PC-9 (cell line): ENCODE measurements around the gene ZFPL1. TPM values are rescaled to one million over a fixed set of nuclear protein-coding genes. Genes with fewer than 3 reads are reported as not detected.

Experiments
- BruUV-seq: library from RNA; stranded (reverse); fragments of 400-500 nt; replicated peaks from 2 replicates; lab custom pipeline; 2021; lab: Mats Ljungman, UMichigan
- CTCF ChIA-PET: fragments of 300-600 bp; sonication (Branson Sonifier 250); formaldehyde crosslinking; loops from one replicate; lab custom pipeline; 2022; ENCODE audit warnings: antibody characterized with exemption; lab: Charles Lee
- POLR2A ChIA-PET: fragments of 300-600 bp; sonication (Branson Sonifier 250); formaldehyde crosslinking; loops from one replicate; lab custom pipeline; 2022; ENCODE audit warnings: antibody characterized with exemption; ENCODE audit not compliant: unreplicated experiment; lab: Charles Lee
- DNase-seq, 2 experiments: peaks; one replicate each; pipeline versions ENCODE4 v3.0.0 to v3.0.0-alpha.2; 2015 to 2022; ENCODE audit warnings: mixed read lengths in 1 of 2
- H2AFZ ChIP-seq: fragments of 200-600 bp; sonication (generic); 2 replicates; pipeline ENCODE4 v1.8.1; 2017; ENCODE audit warnings: antibody characterized with exemption
- H3F3A ChIP-seq: fragments of 200-600 bp; sonication (generic); 2 replicates; pipeline ENCODE4 v1.8.1; 2017; ENCODE audit warnings: antibody characterized with exemption, mild to moderate bottlenecking, low read depth; ENCODE audit not compliant: insufficient read depth
- H3K27ac ChIP-seq: fragments of 200-600 bp; sonication (generic); 2 replicates; pipeline ENCODE4 v1.6.1; 2016; ENCODE audit warnings: mixed run types
- H3K27me3 ChIP-seq: fragments of 200-600 bp; sonication (generic); 2 replicates; pipeline ENCODE4 v1.6.1; 2016; ENCODE audit warnings: low read depth, mixed run types; ENCODE audit not compliant: insufficient read depth
- H3K36me3 ChIP-seq: fragments of 200-600 bp; sonication (generic); 2 replicates; pipeline ENCODE4 v1.6.1; 2016; ENCODE audit warnings: low read depth, mixed run types
- H3K4me1 ChIP-seq: fragments of 200-600 bp; sonication (generic); replicated peaks from 2 replicates; pipeline ENCODE4 v1.6.1; 2016; ENCODE audit warnings: mixed run types; ENCODE audit not compliant: insufficient read depth
- H3K4me2 ChIP-seq: fragments of 200-600 bp; sonication (generic); 2 replicates; pipeline ENCODE4 v1.6.1; 2017; ENCODE audit warnings: mixed run types
- H3K4me3 ChIP-seq: fragments of 200-600 bp; sonication (generic); 2 replicates; pipeline ENCODE4 v1.6.1; 2016; ENCODE audit warnings: mixed run types
- H3K79me2 ChIP-seq: fragments of 200-600 bp; sonication (generic); 2 replicates; pipeline ENCODE4 v1.6.1; 2017; ENCODE audit warnings: low read depth, mixed run types
- H3K9me2 ChIP-seq: fragments of 200-600 bp; sonication (generic); 2 replicates; pipeline ENCODE4 v1.8.1; 2017; ENCODE audit warnings: mild to moderate bottlenecking; ENCODE audit not compliant: insufficient read depth
- H3K9me3 ChIP-seq: fragments of 200-600 bp; sonication (generic); 2 replicates; pipeline ENCODE4 v1.8.1; 2016; ENCODE audit warnings: low read depth; ENCODE audit not compliant: insufficient read depth
- H4K20me1 ChIP-seq: fragments of 200-600 bp; sonication (generic); 2 replicates; pipeline ENCODE4 v1.8.1; 2017; ENCODE audit not compliant: insufficient read depth
- CTCF ChIP-seq: fragments of 200-600 bp; sonication (generic); conservative IDR thresholded peaks from 2 replicates; pipeline ENCODE4 v1.6.1; 2017; ENCODE audit warnings: mixed run types, antibody characterized with exemption, mild to moderate bottlenecking, moderate library complexity
- EZH2 ChIP-seq: fragments of 200-600 bp; sonication (generic); IDR thresholded peaks from 2 replicates; pipeline ENCODE4 v1.8.0; 2017; ENCODE audit warnings: antibody characterized with exemption, low read depth
- intact Hi-C: fragments of 100-400 bp; cut with micrococcal nuclease; formaldehyde crosslinking; loops from one replicate; pipeline ENCODE4 v1.10.0; 2022; ENCODE audit not compliant: unreplicated experiment
- total RNA-seq: library from RNA; stranded (reverse); gene quantifications from 2 replicates; pipeline ENCODE4 v1.2.3, GENCODE V29; 2021

The ZFPL1 gene
- total RNA-seq, 1 experiment from 2014 or later = 68.2 TPM

DNA sequence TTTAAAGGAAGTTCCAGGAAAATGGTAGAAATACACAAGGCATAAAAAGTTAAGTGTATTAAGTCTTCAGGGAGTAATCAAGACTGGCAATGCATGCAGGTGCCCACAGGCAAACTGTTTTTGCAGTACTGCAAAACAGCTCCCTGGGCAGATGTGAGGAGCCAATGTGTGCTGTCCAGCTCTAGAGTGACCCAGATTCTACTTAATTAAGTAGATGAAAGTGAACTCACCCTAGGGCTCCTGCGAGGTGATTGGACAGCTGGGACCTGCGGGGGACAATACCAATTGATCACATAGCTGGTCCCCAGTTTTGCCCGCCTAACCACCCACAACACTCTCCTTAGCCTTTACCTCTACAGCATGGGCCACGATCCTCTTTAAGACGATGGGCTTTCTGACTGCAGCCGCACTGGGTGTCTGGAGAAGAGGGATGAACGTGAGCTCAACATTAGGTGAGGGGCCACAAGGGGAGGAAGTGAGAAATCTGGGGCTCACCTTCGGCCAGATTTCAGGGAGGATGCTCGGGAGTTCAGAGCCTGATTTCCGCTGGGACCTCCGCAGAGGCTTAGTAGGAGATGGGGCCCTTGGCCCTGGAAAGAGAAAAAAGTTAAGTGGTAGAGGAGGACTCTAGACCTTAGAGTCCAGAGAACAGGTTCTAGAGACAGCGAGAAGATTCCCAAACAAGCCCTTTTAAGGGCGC lies 738 bp upstream of the ZFPL1 start:
- peaks cover 17% of the 10 kb centered on the region for H3K4me1 ChIP-seq
- intact Hi-C loops = loop anchor here (5.0 kb wide), 1 partner anchor 41 kb away; the partner anchor contains the start of gene SAC3D1
- CTCF ChIA-PET = no interaction called here
- peak overlapping the region; percentile 82 for H3K4me3 ChIP-seq
- peak in 1 of 2 experiments; percentile 2 for DNase-seq
- H3K36me3 ChIP-seq = peaks cover 20% of the 10 kb centered on the region
- peaks cover 9% of the 10 kb centered on the region for H3F3A ChIP-seq
- peak overlapping the region; percentile 90 for H2AFZ ChIP-seq
- POLR2A ChIA-PET = no interaction called here
- no peaks in the 10 kb centered on the region for H3K9me3 ChIP-seq
- peaks cover 49% of the 10 kb centered on the region for H3K79me2 ChIP-seq
- peak overlapping the region; percentile 82; the same call in 1 of the 2 replicates for H3K27ac ChIP-seq
- no peaks in the 10 kb centered on the region for H3K9me2 ChIP-seq
- no peaks in the 10 kb centered on the region for H4K20me1 ChIP-seq
- H3K27me3 ChIP-seq = no peaks in the 10 kb centered on the region
- peak overlapping the region; percentile 93 for H3K4me2 ChIP-seq
- BruUV-seq = TSS peak; percentile 41
- TF ChIP-seq EZH2 (no peak), CTCF (no peak)

GRCh38 chr11:65084598-65085375 lies 765 bp downstream of the ZFPL1 start:
- POLR2A ChIA-PET = interaction anchor here (0.7 kb wide), 1 partner anchor 12 kb away, joined by 6 read pairs; no protein-coding TSS in a partner anchor
- intact Hi-C loops = loop anchor here (1.0 to 5.0 kb wide), 2 partner anchors 12 to 42 kb away; partner anchors contain the start of genes SAC3D1 and VPS51

More at GRCh38 chr11:65084598-65085375, 765 bp downstream of the ZFPL1 start:
- TSS peak; percentile 66 for BruUV-seq
- CTCF ChIA-PET = no interaction called here
- Histone ChIP-seq H4K20me1 (no peaks in the 10 kb centered on the region), H3K79me2 (peaks cover 49% of the 10 kb centered on the region), H3K9me3 (no peaks in the 10 kb centered on the region), H3K4me2 (peak overlapping the region; percentile 93), H3K9me2 (no peaks in the 10 kb centered on the region), H3K4me3 (peak overlapping the region; percentile 82), H3K36me3 (peaks cover 20% of the 10 kb centered on the region), H3K27me3 (no peaks in the 10 kb centered on the region), H3K27ac (peak overlapping the region; percentile 82), H3F3A (peaks cover 13% of the 10 kb centered on the region), H3K4me1 (peaks cover 17% of the 10 kb centered on the region), H2AFZ (0 out of 2 replicates have a peak overlapping the region, but pooled peaks have one; percentile 90)
- no peak for DNase-seq
- TF ChIP-seq EZH2 (no peak), CTCF (no peak)
